K562 (cell line): ENCODE results near the gene RBM15. TPM values are rescaled to one million over a fixed set of nuclear protein-coding genes. Genes with fewer than 3 reads are reported as not detected.

Experiments
- ATAC-seq: fragments of 200-7000 bp; cut with Tn5 transposase; 3 replicates; pipeline ENCODE4 v1.9.1; 2020; ENCODE audit warnings: moderate library complexity
- BruUV-seq: library from RNA; stranded (reverse); fragments of 400-500 nt; replicated peaks from 2 replicates; lab custom pipeline; 2021; lab: Mats Ljungman, UMichigan
- CTCF ChIA-PET: fragments of 300-600 bp; formaldehyde crosslinking; extraction: SDS; loops from one replicate; lab custom pipeline; 2021; ENCODE audit warnings: low intra/inter-chr PET ratio; lab: Yijun Ruan, JAX
- POLR2A ChIA-PET: fragments of 300-600, 350-650 bp; sonication (Branson Sonifier 250); formaldehyde crosslinking; extraction: SDS; loops from one replicate; lab custom pipeline; 2021; ENCODE audit warnings: antibody characterized with exemption, inconsistent platforms; lab: Yijun Ruan, JAX
- DNase-seq, 4 experiments: peaks; one replicate each; pipeline versions ENCODE4 v3.0.0 to v3.0.0-alpha.2; 2011 to 2018; ENCODE audit warnings: low spot score in 3 of 4, mixed read lengths in 3 of 4; ENCODE audit errors: extremely low read depth in 1 of 4
- FAIRE-seq: peaks from 2 replicates; lab custom pipeline; 2011; peaks lifted over from hg19 to GRCh38; lab: Jason Lieb, UNC
- H2AFZ ChIP-seq: 2 replicates; pipeline ENCODE4 v1.6.0; 2011; ENCODE audit warnings: low read depth, low read length, control low read depth, inconsistent platforms
- H3K27ac ChIP-seq: fragments of 200-600 bp; 3 replicates; pipeline ENCODE4 v1.8.0; 2011; ENCODE audit warnings: low read depth, mild to moderate bottlenecking, control low read depth, inconsistent platforms, low read length, moderate library complexity, mixed read lengths; ENCODE audit errors: extremely low read depth
- H3K27me3 ChIP-seq, 2 experiments: fragments of 300-600 bp in 1 of 2; 2 replicates in 1 of 2; 3 replicates in 1 of 2; pipeline versions ENCODE4 v1.6.0 to v1.8.0; 2011; ENCODE audit warnings: inconsistent platforms in 2 of 2, low read length in 2 of 2, mild to moderate bottlenecking in 1 of 2, mixed read lengths in 1 of 2, moderate library complexity in 1 of 2; ENCODE audit not compliant: control insufficient read depth in 2 of 2, insufficient read depth in 2 of 2
- H3K36me3 ChIP-seq: fragments of 300-600 bp; 3 replicates; pipeline ENCODE4 v1.8.0; 2011; ENCODE audit warnings: mild to moderate bottlenecking, low read length, inconsistent platforms; ENCODE audit not compliant: control insufficient read depth, insufficient read depth
- H3K4me1 ChIP-seq, 2 experiments: fragments of 200-600 bp in 1 of 2; replicated peaks in 1 of 2; 2 replicates in 1 of 2; 3 replicates in 1 of 2; pipeline versions ENCODE4 v1.5.1 to v1.8.0; 2011; ENCODE audit warnings: inconsistent platforms in 2 of 2, low read length in 2 of 2, mild to moderate bottlenecking in 1 of 2, mixed read lengths in 1 of 2, moderate library complexity in 1 of 2; ENCODE audit not compliant: control insufficient read depth in 2 of 2, insufficient read depth in 2 of 2
- H3K4me2 ChIP-seq: 2 replicates; pipeline ENCODE4 v1.6.1; 2011; ENCODE audit warnings: low read length, control low read depth, inconsistent platforms, mixed read lengths; ENCODE audit not compliant: insufficient read depth
- H3K4me3 ChIP-seq: fragments of 200-600 bp; sonication (generic), shearing (Covaris generic); 2 replicates; pipeline ENCODE4 v1.5.1; 2016; ENCODE audit warnings: control low read depth, inconsistent platforms
- H3K79me2 ChIP-seq: fragments of 200-600 bp; 3 replicates; pipeline ENCODE4 v1.8.0; 2011; ENCODE audit warnings: low read length, inconsistent platforms; ENCODE audit not compliant: control insufficient read depth, insufficient read depth
- H3K9ac ChIP-seq, 2 experiments: 2 replicates each; pipeline versions ENCODE4 v1.6.0 to v1.6.1; 2011; ENCODE audit warnings: low read depth in 2 of 2, low read length in 2 of 2, control low read depth in 1 of 2, inconsistent platforms in 1 of 2, mild to moderate bottlenecking in 1 of 2, mixed read lengths in 1 of 2; ENCODE audit not compliant: insufficient read depth in 1 of 2
- H3K9me1 ChIP-seq: one replicate; pipeline ENCODE4 v1.6.0; 2011; ENCODE audit warnings: inconsistent platforms, mild to moderate bottlenecking, low read length, moderate library complexity; ENCODE audit not compliant: control insufficient read depth, insufficient read depth
- H3K9me3 ChIP-seq: replicated peaks from 2 replicates; pipeline ENCODE4 v1.5.1; 2011; ENCODE audit warnings: low read depth, low read length, inconsistent platforms; ENCODE audit not compliant: control insufficient read depth, insufficient read depth
- H4K20me1 ChIP-seq: replicated peaks from 2 replicates; pipeline ENCODE4 v1.6.1; 2011; ENCODE audit warnings: low read length, inconsistent platforms, mixed read lengths; ENCODE audit not compliant: control insufficient read depth, insufficient read depth
- BCOR ChIP-seq: fragments of 450-650 bp; IDR thresholded peaks from 2 replicates; pipeline ENCODE4 v1.6.1; 2016
- HINFP ChIP-seq: fragments of 450-650 bp; conservative IDR thresholded peaks from 2 replicates; pipeline ENCODE4 v1.6.1; 2016; ENCODE audit warnings: missing genetic modification characterization, low read depth, mild to moderate bottlenecking, control low read depth, missing compliant biosample characterization
- JUNB ChIP-seq: fragments of 450-650 bp; formaldehyde crosslinking; conservative IDR thresholded peaks from 2 replicates; pipeline ENCODE4 v1.4.0; 2020; ENCODE audit warnings: mild to moderate bottlenecking
- MAFK ChIP-seq: IDR thresholded peaks from 2 replicates; pipeline ENCODE4 v1.6.1; 2011; ENCODE audit warnings: low read length, improper control_type of control experiment
- NR2C2 ChIP-seq, 2 experiments: fragments of 200-800 bp in 1 of 2; sonication (Bioruptor generic) in 1 of 2; sonication (generic) in 1 of 2; formaldehyde crosslinking in 1 of 2; IDR thresholded peaks; 2 replicates each; pipeline versions ENCODE4 v1.6.1 to v1.8.0; 2016 to 2022; ENCODE audit warnings: mild to moderate bottlenecking in 1 of 2, missing compliant biosample characterization in 1 of 2, missing genetic modification characterization in 1 of 2, missing genetic modification reagents in 1 of 2
- RBM25 ChIP-seq: fragments of 200-400 bp; formaldehyde crosslinking; IDR thresholded peaks from 2 replicates; pipeline ENCODE4 v1.6.1; 2018; ENCODE audit warnings: low read length, low read depth, moderate library complexity; ENCODE audit not compliant: severe bottlenecking
- SAP30 ChIP-seq: fragments of 200-600 bp; sonication (generic); IDR thresholded peaks from 2 replicates; pipeline ENCODE4 v1.6.1; 2012; ENCODE audit warnings: borderline replicate concordance, low read depth, mild to moderate bottlenecking, moderate library complexity, low read length, control low read depth, inconsistent platforms; ENCODE audit not compliant: insufficient read depth, poor library complexity, severe bottlenecking
- TCFL5 ChIP-seq: fragments of 250-450 bp; sonication (Bioruptor Pico); conservative IDR thresholded peaks from 2 replicates; pipeline ENCODE4 v1.6.1; 2021; ENCODE audit warnings: mild to moderate bottlenecking, moderate library complexity, matching md5 sums
- WGBS: fragments of 100-300 bp; shearing (Covaris generic); methylation state at CpG from one replicate; pipeline ENCODE4 v1.1.6; 2016; ENCODE audit warnings: low coverage, mixed read lengths; ENCODE audit not compliant: insufficient coverage; ENCODE audit errors: missing lambda C conversion rate; 5-methylcytosine and 5-hydroxymethylcytosine counted together
- in situ Hi-C: fragments of 300-500 bp; cut with MboI; formaldehyde crosslinking; loops from 4 replicates; pipeline ENCODE4 v1.15.0; 2018; ENCODE audit warnings: inconsistent platforms, mixed read lengths
- intact Hi-C: fragments of 100-400 bp; cut with micrococcal nuclease; formaldehyde crosslinking; loops from 2 replicates; pipeline ENCODE4 v1.14.2; 2022
- polyA plus RNA-seq, 8 experiments: library from polyadenylated mRNA; depleted of rRNA in 4 of 8; stranded (reverse) in 5 of 8; unstranded in 3 of 8; fragments of >200 nt; fragmentation: Nextera tagmentation in 2 of 8; fragmentation: Illumina TruSeq in 1 of 8; extraction: Ambion mirVana in 2 of 8; extraction: Trizol in 1 of 8; gene quantifications; 2 replicates each; pipeline versions ENCODE4 v1.2.1 to v1.2.3, GENCODE V29; 2011 to 2014; ENCODE audit warnings: inconsistent platforms in 1 of 8, missing spikeins in 1 of 8
- total RNA-seq, 7 experiments: library from RNA; depleted of rRNA in 6 of 7; stranded (reverse); fragments of >200 nt in 6 of 7; fragmentation: Illumina TruSeq in 2 of 7; extraction: Trizol in 2 of 7; gene quantifications; 2 replicates each; pipeline versions ENCODE4 v1.2.1 to v1.2.3, GENCODE V29; 2011 to 2021; ENCODE audit warnings: low replicate concordance in 1 of 7

The RBM15 gene
- total and polyA plus RNA-seq, 9 of the 15 experiments (the other 6 are each of a cell fraction or from before 2014, with no cell fraction given): 2.4 to 63.4 (median 28.2) TPM

DNA sequence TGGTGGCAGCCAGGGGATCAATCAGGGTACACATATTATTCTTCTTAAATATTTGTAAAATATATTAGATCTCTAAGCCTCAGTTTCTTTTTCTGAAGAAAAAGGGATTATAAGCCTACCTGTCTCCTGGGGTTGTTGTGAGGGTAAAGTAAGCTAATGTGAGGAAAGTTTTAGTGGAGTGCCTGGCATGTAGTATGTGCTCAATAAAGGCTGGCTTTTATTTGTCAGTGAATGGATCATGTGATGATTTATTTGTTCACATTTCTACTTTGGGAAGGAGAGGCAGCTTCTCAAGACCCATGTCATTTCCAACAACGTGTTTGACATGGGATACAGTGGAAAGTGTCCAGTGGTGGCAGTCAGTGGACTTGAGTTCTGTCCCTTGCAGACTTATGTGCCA lies 12.4 kb upstream of the RBM15 start:
- FAIRE-seq: no peak
- Histone ChIP-seq H3K27ac (no peak overlapping the region), H3K4me1 (peaks cover 4 to 14% of the 10 kb centered on the region in 2 experiments; a peak in 3 of 5 replicates), H3K4me3 (no peak overlapping the region), H3K79me2 (no peaks in the 10 kb centered on the region), H3K4me2 (no peak overlapping the region), H2AFZ (no peak overlapping the region), H3K9ac (no peak overlapping the region), H3K9me1 (no peaks in the 10 kb centered on the region), H4K20me1 (no peaks in the 10 kb centered on the region), H3K9me3 (peaks cover 7% of the 10 kb centered on the region; the same call in 1 of the 2 replicates), H3K27me3 (no peaks in the 10 kb centered on the region), H3K36me3 (no peaks in the 10 kb centered on the region)
- POLR2A ChIA-PET: interaction anchor here (7.6 kb wide), 1 partner anchor 12 kb away, joined by 36 read pairs; the partner anchor contains the start of gene RBM15
- intact Hi-C loops: no loop called here
- no peak for TF ChIP-seq TCFL5 (CRISPR knock-in tag)
- no peak for TF ChIP-seq HINFP (tag)
- TF ChIP-seq BCOR: 0 out of 2 replicates have a peak, but pooled peaks have one; percentile 28
- no peak for TF ChIP-seq NR2C2 (CRISPR knock-in tag; IDR thresholded peaks at IDR 0.05)
- TF ChIP-seq NR2C2 (tag; IDR thresholded peaks at IDR 0.05): no peak
- TF ChIP-seq JUNB (CRISPR knock-in tag): no peak
- TF ChIP-seq RBM25: peak; percentile 34
- TF ChIP-seq SAP30: no peak
- no peak for TF ChIP-seq MAFK
- 5% methylated on average over 1 of the region's 1 CpG for WGBS
- DNase-seq: no peak
- CTCF ChIA-PET: no interaction called here
- ATAC-seq: no peak
- in situ Hi-C loops: no loop called here
- BruUV-seq: no TSS peak
